OCI-LY1 (cell line): ENCODE results near the gene ZNF467.

Source experiments
- EZH2 ChIP-seq: fragments of 200-600 bp; sonication (generic), shearing (Covaris generic); IDR thresholded peaks from 2 replicates; pipeline ENCODE4 v1.8.0; 2017; ENCODE audit warnings: borderline replicate concordance, mixed run types, mild to moderate bottlenecking, antibody characterized with exemption, low read length, moderate library complexity, mixed read lengths
- TF ChIP-seq, protein P1 (sequence below): fragments of 200-600 bp; sonication (generic), shearing (Covaris generic); IDR thresholded peaks from 2 replicates; pipeline ENCODE4 v1.5.1; 2017; ENCODE audit warnings: mild to moderate bottlenecking, antibody characterized with exemption, low read length, moderate library complexity, mixed read lengths

- TF ChIP-seq, protein P1, sequence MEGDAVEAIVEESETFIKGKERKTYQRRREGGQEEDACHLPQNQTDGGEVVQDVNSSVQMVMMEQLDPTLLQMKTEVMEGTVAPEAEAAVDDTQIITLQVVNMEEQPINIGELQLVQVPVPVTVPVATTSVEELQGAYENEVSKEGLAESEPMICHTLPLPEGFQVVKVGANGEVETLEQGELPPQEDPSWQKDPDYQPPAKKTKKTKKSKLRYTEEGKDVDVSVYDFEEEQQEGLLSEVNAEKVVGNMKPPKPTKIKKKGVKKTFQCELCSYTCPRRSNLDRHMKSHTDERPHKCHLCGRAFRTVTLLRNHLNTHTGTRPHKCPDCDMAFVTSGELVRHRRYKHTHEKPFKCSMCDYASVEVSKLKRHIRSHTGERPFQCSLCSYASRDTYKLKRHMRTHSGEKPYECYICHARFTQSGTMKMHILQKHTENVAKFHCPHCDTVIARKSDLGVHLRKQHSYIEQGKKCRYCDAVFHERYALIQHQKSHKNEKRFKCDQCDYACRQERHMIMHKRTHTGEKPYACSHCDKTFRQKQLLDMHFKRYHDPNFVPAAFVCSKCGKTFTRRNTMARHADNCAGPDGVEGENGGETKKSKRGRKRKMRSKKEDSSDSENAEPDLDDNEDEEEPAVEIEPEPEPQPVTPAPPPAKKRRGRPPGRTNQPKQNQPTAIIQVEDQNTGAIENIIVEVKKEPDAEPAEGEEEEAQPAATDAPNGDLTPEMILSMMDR = no peak
- no peak for TF ChIP-seq EZH2
These were observed 29.6 kb upstream of the ZNF467 start for GRCh38 chr7:149802966-149803365.
